ENCODE results near the gene PSORS1C1. TPM values are rescaled to one million over a fixed set of nuclear protein-coding genes. Genes with fewer than 3 reads are reported as not detected.

The PSORS1C1 gene
- total and polyA plus RNA-seq, 2 of the 4 experiments (the other 2 are of a cell fraction), result 0.36 to 1.1 TPM

DNA sequence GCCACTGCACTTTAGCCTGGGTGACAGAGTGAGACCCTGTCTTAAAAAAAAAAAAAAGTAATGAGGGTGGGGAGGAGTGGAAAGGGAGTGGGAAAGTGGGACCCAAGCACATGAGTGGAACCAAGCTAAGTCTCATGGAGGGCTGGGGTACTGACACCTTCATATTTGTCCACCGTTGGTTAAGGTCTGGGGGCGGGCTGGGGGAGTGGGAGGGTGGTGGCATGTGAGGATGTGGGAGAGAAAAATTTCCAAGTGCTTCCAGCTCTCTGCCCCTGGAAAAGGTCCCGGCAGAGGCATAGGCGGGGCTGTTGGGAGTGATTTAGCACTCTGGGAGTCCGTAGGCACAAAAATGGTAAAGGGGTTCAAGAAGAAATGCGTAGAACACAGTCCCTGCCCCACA lies 18.2 kb downstream of the PSORS1C1 start:
- dilution Hi-C loops (cut with HindIII; ENCODE audit: low sequenced_read_pairs, unreplicated experiment), result no loop called here
- Histone ChIP-seq H2AK9ac (replicated peaks; ENCODE audit: low read depth, low read length, poor library complexity) (no peak overlapping the region), H3K9me1 (ENCODE audit: insufficient read depth, low read length) (no peaks in the 10 kb centered on the region), H3K18ac (ENCODE audit: low read depth, low read length) (no peak overlapping the region), H3K27ac (ENCODE audit: insufficient read depth, low read length) (no peak overlapping the region), H3K4me2 (ENCODE audit: low read depth, low read length) (no peak overlapping the region), H3K36me3 (ENCODE audit: control insufficient read depth, insufficient read depth, low read length) (no peaks in the 10 kb centered on the region), H2BK20ac (ENCODE audit: low read depth, low read length) (no peak overlapping the region), H3K4me3 (ENCODE audit: insufficient read depth, low read depth, low read length) (no peak overlapping the region), H3K23ac (ENCODE audit: low read depth, low read length) (no peak overlapping the region), H3K4me1 (ENCODE audit: control insufficient read depth, insufficient read depth, low read length) (no peaks in the 10 kb centered on the region), H2BK5ac (ENCODE audit: low read depth, low read length, poor library complexity, severe bottlenecking) (no peak overlapping the region), H3K9ac (ENCODE audit: low read depth, low read length) (no peak overlapping the region), H2AFZ (replicated peaks; ENCODE audit: low read length, poor library complexity) (no peak overlapping the region), H3K27me3 (ENCODE audit: control insufficient read depth, insufficient read depth, low read length) (peaks cover 11% of the 10 kb centered on the region), H4K5ac (ENCODE audit: low read depth, low read length) (no peak overlapping the region), H3K56ac (ENCODE audit: extremely low read depth, insufficient read depth, low read length) (no peak overlapping the region), H3K4ac (ENCODE audit: low read depth, low read length) (no peak overlapping the region), H4K20me1 (ENCODE audit: insufficient read depth, low read length) (no peaks in the 10 kb centered on the region; the same call in 1 of the 2 replicates), H2AK5ac (ENCODE audit: low read depth, low read length) (no peak overlapping the region), H3K9me3 (ENCODE audit: control insufficient read depth, insufficient read depth, low read length) (no peaks in the 10 kb centered on the region), H4K91ac (ENCODE audit: insufficient read depth, low read depth, low read length) (no peak overlapping the region), H2BK15ac (ENCODE audit: low read depth, low read length) (no peak overlapping the region), H3K14ac (replicated peaks; ENCODE audit: low read depth, low read length) (no peak overlapping the region), H4K8ac (ENCODE audit: low read depth in 2 of 2, low read length in 2 of 2) (no peak overlapping the region), H2BK120ac (ENCODE audit: low read depth, low read length) (no peak overlapping the region), H3K79me1 (ENCODE audit: low read depth in 1 of 2, low read length in 2 of 2) (no peaks in the 10 kb centered on the region)
- 60% methylated on average over 1 of the region's 6 CpGs; no CpG with 5 or more reads in 1 of the 2 experiments for WGBS, 2 experiments (ENCODE audit: extremely low coverage in 2 of 2, insufficient read length in 1 of 2)
- DNase-seq (no peak), ATAC-seq (ENCODE audit: low read depth) (no peak)
- in situ Hi-C loops (cut with MboI; ENCODE audit: low sequenced_read_pairs), result no loop called here
- ChIA-PET CTCF (no interaction called here), POLR2A (ENCODE audit: unreplicated experiment) (no interaction called here)
- TF ChIP-seq RAD21 (IDR thresholded peaks at IDR 0.05; ENCODE audit: low read length), result no peak
- TF ChIP-seq CEBPB (IDR thresholded peaks at IDR 0.05; ENCODE audit: low read depth, low read length), result no peak
- no peak for TF ChIP-seq POLR2A (IDR thresholded peaks at IDR 0.05; ENCODE audit: low read depth, low read length)
- no peak for TF ChIP-seq NFE2L2 (IDR thresholded peaks at IDR 0.05; ENCODE audit: low read depth, low read length)
- no peak for TF ChIP-seq SMC3 (IDR thresholded peaks at IDR 0.05; ENCODE audit: low read depth, low read length)
- TF ChIP-seq, protein P1, sequence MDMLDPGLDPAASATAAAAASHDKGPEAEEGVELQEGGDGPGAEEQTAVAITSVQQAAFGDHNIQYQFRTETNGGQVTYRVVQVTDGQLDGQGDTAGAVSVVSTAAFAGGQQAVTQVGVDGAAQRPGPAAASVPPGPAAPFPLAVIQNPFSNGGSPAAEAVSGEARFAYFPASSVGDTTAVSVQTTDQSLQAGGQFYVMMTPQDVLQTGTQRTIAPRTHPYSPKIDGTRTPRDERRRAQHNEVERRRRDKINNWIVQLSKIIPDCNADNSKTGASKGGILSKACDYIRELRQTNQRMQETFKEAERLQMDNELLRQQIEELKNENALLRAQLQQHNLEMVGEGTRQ (IDR thresholded peaks at IDR 0.05; ENCODE audit: low read depth, low read length), result no peak
- TF ChIP-seq, protein P2, sequence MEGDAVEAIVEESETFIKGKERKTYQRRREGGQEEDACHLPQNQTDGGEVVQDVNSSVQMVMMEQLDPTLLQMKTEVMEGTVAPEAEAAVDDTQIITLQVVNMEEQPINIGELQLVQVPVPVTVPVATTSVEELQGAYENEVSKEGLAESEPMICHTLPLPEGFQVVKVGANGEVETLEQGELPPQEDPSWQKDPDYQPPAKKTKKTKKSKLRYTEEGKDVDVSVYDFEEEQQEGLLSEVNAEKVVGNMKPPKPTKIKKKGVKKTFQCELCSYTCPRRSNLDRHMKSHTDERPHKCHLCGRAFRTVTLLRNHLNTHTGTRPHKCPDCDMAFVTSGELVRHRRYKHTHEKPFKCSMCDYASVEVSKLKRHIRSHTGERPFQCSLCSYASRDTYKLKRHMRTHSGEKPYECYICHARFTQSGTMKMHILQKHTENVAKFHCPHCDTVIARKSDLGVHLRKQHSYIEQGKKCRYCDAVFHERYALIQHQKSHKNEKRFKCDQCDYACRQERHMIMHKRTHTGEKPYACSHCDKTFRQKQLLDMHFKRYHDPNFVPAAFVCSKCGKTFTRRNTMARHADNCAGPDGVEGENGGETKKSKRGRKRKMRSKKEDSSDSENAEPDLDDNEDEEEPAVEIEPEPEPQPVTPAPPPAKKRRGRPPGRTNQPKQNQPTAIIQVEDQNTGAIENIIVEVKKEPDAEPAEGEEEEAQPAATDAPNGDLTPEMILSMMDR (conservative IDR thresholded peaks at IDR 0.05; ENCODE audit: low read depth, low read length), result no peak
- TF ChIP-seq MXI1 (IDR thresholded peaks at IDR 0.05; ENCODE audit: borderline replicate concordance, low read depth, low read length), result no peak
- no peak for TF ChIP-seq RCOR1 (IDR thresholded peaks at IDR 0.05; ENCODE audit: insufficient replicate concordance, low read length)
- no peak for TF ChIP-seq CHD1 (IDR thresholded peaks at IDR 0.05; ENCODE audit: low read depth, low read length)
- TF ChIP-seq MAFK (IDR thresholded peaks at IDR 0.05; ENCODE audit: low read depth, low read length), result no peak
- TF ChIP-seq FOS (IDR thresholded peaks at IDR 0.05; ENCODE audit: low read depth, low read length), result no peak
- no peak for TF ChIP-seq RFX5 (IDR thresholded peaks at IDR 0.05; ENCODE audit: low read depth, low read length)
- intact Hi-C loops (cut with micrococcal nuclease), result no loop called here
- BruUV-seq (replicated peaks), result no TSS peak
